ENCODE measurements around the gene ARRB2. TPM values are rescaled to one million over a fixed set of nuclear protein-coding genes. Genes with fewer than 3 reads are reported as not detected.

Gene ARRB2
- total and polyA plus RNA-seq, 2 of the 8 experiments (the other 6 are each of a cell fraction or from before 2014, with no cell fraction given) = 72.4 to 101 TPM

- ChIA-PET CTCF (ENCODE audit: partially characterized antibody) (interaction anchor here (0.7 to 1.4 kb wide), 2 partner anchors 11 to 41 kb away, joined by 3 to 4 read pairs; no protein-coding TSS in a partner anchor), POLR2A (ENCODE audit: partially characterized antibody) (interaction anchor here (0.7 to 1.8 kb wide), 4 partner anchors 12 to 129 kb away, joined by 3 to 4 read pairs (median 4); no protein-coding TSS in a partner anchor)
- no peak overlapping the region for H2BK5ac ChIP-seq (ENCODE audit: low read depth, low read length)
- H2AK5ac ChIP-seq (ENCODE audit: low read depth, low read length) = no peak overlapping the region
- H4K5ac ChIP-seq (ENCODE audit: insufficient read length, low read depth, low read length) = no peak overlapping the region
- FAIRE-seq (no peak), DNase-seq (ENCODE audit: low read depth in 1 of 2, low spot score in 2 of 2) (no peak)
- no peak overlapping the region for H3K27ac ChIP-seq (ENCODE audit: low read depth, low read length)
- no peak overlapping the region for H3K4ac ChIP-seq (replicated peaks; ENCODE audit: insufficient read length, low read depth, low read length)
- H4K20me1 ChIP-seq (replicated peaks in 1 of 2; ENCODE audit: control insufficient read depth in 1 of 2, insufficient read depth in 2 of 2, low read length in 2 of 2) = peaks cover 0 to 2% of the 10 kb centered on the region in 2 experiments
- no peak overlapping the region for H3K9ac ChIP-seq (replicated peaks in 1 of 4; ENCODE audit: extremely low read depth in 1 of 4, low read depth in 3 of 4, low read length in 3 of 4)
- H2BK12ac ChIP-seq (ENCODE audit: low read depth, low read length) = no peak overlapping the region
- H4K8ac ChIP-seq (ENCODE audit: extremely low read depth, insufficient read depth, low read length) = no peak overlapping the region
- H2AFZ ChIP-seq (ENCODE audit: low read length) = no peak overlapping the region
- no peak overlapping the region for H3K56ac ChIP-seq (replicated peaks; ENCODE audit: insufficient read length, low read depth, low read length)
- peaks cover 0 to 4% (median 2%) of the 10 kb centered on the region in 4 experiments; a peak in 1 of 7 replicates for H3K4me1 ChIP-seq (replicated peaks in 1 of 4; ENCODE audit: control insufficient read depth in 3 of 4, insufficient read depth in 4 of 4, low read length in 3 of 4)
- no peak overlapping the region for H3K23ac ChIP-seq (ENCODE audit: insufficient read length)
- no peaks in the 10 kb centered on the region for H3K79me2 ChIP-seq (ENCODE audit: control insufficient read depth in 1 of 2, insufficient read depth in 2 of 2, low read length in 2 of 2)
- H3K23me2 ChIP-seq (ENCODE audit: low read depth, low read length) = no peaks in the 10 kb centered on the region
- 81% methylated on average over 5 of the region's 5 CpGs; no CpG with 5 or more reads in 1 of the 2 experiments for WGBS, 2 experiments (ENCODE audit: extremely low coverage in 1 of 2, insufficient coverage in 1 of 2, insufficient read length in 1 of 2, insufficient replicate concordance in 2 of 2, low coverage in 1 of 2, low lambda C conversion rate in 2 of 2, missing lambda C conversion rate in 1 of 2)
- no peaks in the 10 kb centered on the region for H3K79me1 ChIP-seq (ENCODE audit: low read depth, low read length)
- no peak overlapping the region for H3K14ac ChIP-seq (ENCODE audit: insufficient read length)
- no peak overlapping the region for H2BK15ac ChIP-seq (ENCODE audit: low read length)
- no peak overlapping the region for H2BK120ac ChIP-seq (replicated peaks; ENCODE audit: low read depth, low read length)
- no peak overlapping the region for H3K4me3 ChIP-seq (ENCODE audit: extremely low read depth in 1 of 4, insufficient read depth in 2 of 4, low read depth in 3 of 4, low read length in 4 of 4)
- H4K91ac ChIP-seq (replicated peaks; ENCODE audit: insufficient read length, low read length) = no peak overlapping the region
- no peak overlapping the region for H2BK20ac ChIP-seq (ENCODE audit: low read length)
- H3K27me3 ChIP-seq (replicated peaks in 1 of 4; ENCODE audit: control insufficient read depth in 3 of 4, extremely low read depth in 1 of 4, insufficient read depth in 3 of 4, low read length in 3 of 4) = no peaks in the 10 kb centered on the region
- H3K9me3 ChIP-seq (ENCODE audit: insufficient read depth in 2 of 2, low read depth in 1 of 2, low read length in 1 of 2) = no peaks in the 10 kb centered on the region
- no peak overlapping the region for H3K4me2 ChIP-seq (ENCODE audit: insufficient read depth in 1 of 2, low read depth in 2 of 2, low read length in 2 of 2)
- no peak overlapping the region for H3K18ac ChIP-seq (ENCODE audit: extremely low read depth, low read length)
- peaks cover 0 to 7% (median 6%) of the 10 kb centered on the region in 4 experiments; a peak in 6 of 8 replicates for H3K36me3 ChIP-seq (ENCODE audit: control insufficient read depth in 2 of 4, insufficient read depth in 4 of 4, low read length in 3 of 4)
- no peak for TF ChIP-seq TEAD4 (IDR thresholded peaks at IDR 0.05; ENCODE audit: low read depth, low read length)
- TF ChIP-seq SUZ12 (IDR thresholded peaks at IDR 0.05; ENCODE audit: low read length) = no peak
- no peak for TF ChIP-seq PHF8 (conservative IDR thresholded peaks at IDR 0.05; ENCODE audit: low read depth, low read length)
- no peak for TF ChIP-seq YY1 (IDR thresholded peaks at IDR 0.05; ENCODE audit: low read depth, low read length)
- no peak for TF ChIP-seq CTCF (IDR thresholded peaks at IDR 0.05; ENCODE audit: control extremely low read depth in 1 of 3, insufficient read depth in 1 of 3, low read depth in 1 of 3, low read length in 3 of 3)
- no peak for TF ChIP-seq ATF2 (IDR thresholded peaks at IDR 0.05; ENCODE audit: low read length)
- no peak for TF ChIP-seq EZH2 (IDR thresholded peaks at IDR 0.05; ENCODE audit: low read depth, low read length, severe bottlenecking)
- no peak for TF ChIP-seq SAP30 (IDR thresholded peaks at IDR 0.05; ENCODE audit: insufficient read depth, insufficient replicate concordance, low read length)
These were observed 44.1 kb upstream of the ARRB2 start for GRCh38 chr17:4666296-4666695.

Data from H1 (cell line).